CD4-positive, alpha-beta T cell (primary cell): ENCODE results near the gene LGALSL. TPM values are rescaled to one million over a fixed set of nuclear protein-coding genes. Genes with fewer than 3 reads are reported as not detected.

ENCODE experiments used
- ATAC-seq: fragments of 200-7000 bp; cut with Tn5 transposase; one replicate; pipeline ENCODE4 v1.10.0; 2022; ENCODE audit warnings: mild to moderate bottlenecking; ENCODE audit not compliant: poor library complexity
- CTCF ChIA-PET: fragments of 350-600 bp; sonication (Branson Sonifier 250); formaldehyde crosslinking; loops from one replicate; lab custom pipeline; 2021; ENCODE audit warnings: antibody characterized with exemption, inconsistent platforms; lab: Charles Lee
- POLR2A ChIA-PET: fragments of 350-600 bp; sonication (Branson Sonifier 250); formaldehyde crosslinking; loops from one replicate; lab custom pipeline; 2021; ENCODE audit warnings: antibody characterized with exemption, inconsistent platforms; lab: Charles Lee
- DNase-seq, 14 experiments: peaks; one replicate each; pipeline ENCODE4 v3.0.0-alpha.2; 2013 to 2020; ENCODE audit warnings: mixed read lengths in 2 of 14
- H3K27ac ChIP-seq, 2 donors: one replicate each; pipeline versions ENCODE4 v1.5.1 to v1.7.0; 2013; ENCODE audit warnings: low read length in 2 of 2, low read depth in 1 of 2, mild to moderate bottlenecking in 1 of 2
- H3K27me3 ChIP-seq, 2 experiments: 1 replicate in 1 of 2; 2 replicates in 1 of 2; pipeline versions ENCODE4 v1.6.1 to v1.7.0; 2013; ENCODE audit warnings: low read length in 2 of 2, control low read depth in 1 of 2, mild to moderate bottlenecking in 1 of 2, moderate library complexity in 1 of 2; ENCODE audit not compliant: insufficient read depth in 2 of 2, control insufficient read depth in 1 of 2
- H3K36me3 ChIP-seq: one replicate; pipeline ENCODE4 v1.6.1; 2013; ENCODE audit warnings: low read length, control low read depth; ENCODE audit not compliant: insufficient read depth
- H3K4me1 ChIP-seq: one replicate; pipeline ENCODE4 v1.6.1; 2013; ENCODE audit warnings: low read length, control low read depth; ENCODE audit not compliant: insufficient read depth
- H3K4me3 ChIP-seq: one replicate; pipeline ENCODE4 v1.5.1; 2013; ENCODE audit warnings: mild to moderate bottlenecking, low read length, moderate library complexity
- H3K9me3 ChIP-seq, 2 experiments: 1 replicate in 1 of 2; 2 replicates in 1 of 2; pipeline versions ENCODE4 v1.6.1 to v1.7.0; 2013; ENCODE audit warnings: low read length in 2 of 2, mild to moderate bottlenecking in 2 of 2, control low read depth in 1 of 2, moderate library complexity in 1 of 2; ENCODE audit not compliant: control insufficient read depth in 1 of 2, insufficient read depth in 1 of 2
- H3K27ac Mint-ChIP-seq: one replicate; pipeline ENCODE4 v1.8.0; 2020; ENCODE audit warnings: mixed read lengths
- H3K27me3 Mint-ChIP-seq: one replicate; pipeline ENCODE4 v1.8.0; 2021; ENCODE audit warnings: mixed read lengths
- H3K36me3 Mint-ChIP-seq: one replicate; pipeline ENCODE4 v1.8.0; 2021; ENCODE audit warnings: low read depth, mixed read lengths
- H3K4me1 Mint-ChIP-seq: one replicate; pipeline ENCODE4 v1.8.0; 2021; ENCODE audit warnings: low read depth, mixed read lengths
- H3K4me3 Mint-ChIP-seq: one replicate; pipeline ENCODE4 v1.8.0; 2020; ENCODE audit warnings: mild to moderate bottlenecking, mixed read lengths
- H3K9me3 Mint-ChIP-seq: one replicate; pipeline ENCODE4 v1.8.0; 2020; ENCODE audit warnings: mixed read lengths
- CTCF ChIP-seq: fragments of 200-600 bp; IDR thresholded peaks from one replicate; pipeline ENCODE4 v1.8.0; 2022; ENCODE audit warnings: antibody characterized with exemption, mild to moderate bottlenecking
- intact Hi-C, 2 experiments: fragments of 100-400 bp; cut with DNase I in 1 of 2; cut with micrococcal nuclease in 1 of 2; formaldehyde crosslinking; loops; one replicate each; pipeline versions ENCODE4 v1.15.1 to v1.9.0; 2023 to 2025; cut with DNase I, micrococcal nuclease
- total RNA-seq, 174 experiments: library from RNA in 2 of 174; stranded (reverse) in 2 of 174; gene quantifications; one replicate each; pipeline ENCODE4 v1.2.3 and lab custom pipeline; 2021 to 2026

Gene LGALSL
- total RNA-seq, 2 experiments from 2014 or later = 0.22 to 0.31 TPM

GRCh38 chr2:64419596-64420165 lies 34.3 kb upstream of the LGALSL start:
- no peaks in the 10 kb centered on the region for H3K9me3 Mint-ChIP-seq
- intact Hi-C loops = no loop called here

GRCh38 chr2:64420677-64421076 lies 33.3 kb upstream of the LGALSL start:
- no peaks in the 10 kb centered on the region for H3K36me3 Mint-ChIP-seq
- Histone ChIP-seq H3K27ac (no peak overlapping the region), H3K27me3 (no peaks in the 10 kb centered on the region), H3K4me1 (no peaks in the 10 kb centered on the region), H3K36me3 (no peaks in the 10 kb centered on the region), H3K4me3 (no peak overlapping the region), H3K9me3 (no peaks in the 10 kb centered on the region)
- H3K27me3 Mint-ChIP-seq = no peaks in the 10 kb centered on the region
- TF ChIP-seq CTCF = no peak
- H3K9me3 Mint-ChIP-seq = no peaks in the 10 kb centered on the region
- intact Hi-C loops = no loop called here
- ChIA-PET POLR2A (no interaction called here), CTCF (interaction anchor here (0.6 kb wide), 1 partner anchor 196 kb away, joined by 3 read pairs; no protein-coding TSS in a partner anchor)
- H3K27ac Mint-ChIP-seq = no peak overlapping the region
- no peak overlapping the region for H3K4me3 Mint-ChIP-seq
- DNase-seq = no peak
- no peak for ATAC-seq
- H3K4me1 Mint-ChIP-seq = no peaks in the 10 kb centered on the region

More at GRCh38 chr2:64419596-64420165, 34.3 kb upstream of the LGALSL start:
- no peak for ATAC-seq
- POLR2A ChIA-PET = no interaction called here
- Mint-ChIP-seq H3K4me3 (no peak overlapping the region), H3K27me3 (no peaks in the 10 kb centered on the region), H3K27ac (no peak overlapping the region), H3K4me1 (no peaks in the 10 kb centered on the region), H3K36me3 (no peaks in the 10 kb centered on the region)
- CTCF ChIA-PET = interaction anchor here (0.6 kb wide), 1 partner anchor 68 kb away, joined by 3 read pairs; no protein-coding TSS in a partner anchor
- no peaks in the 10 kb centered on the region for H3K36me3 ChIP-seq
- H3K27me3 ChIP-seq = no peaks in the 10 kb centered on the region
- H3K4me1 ChIP-seq = no peaks in the 10 kb centered on the region
- no peak overlapping the region for H3K4me3 ChIP-seq
- H3K9me3 ChIP-seq = no peaks in the 10 kb centered on the region
- TF ChIP-seq CTCF = no peak
- no peak overlapping the region for H3K27ac ChIP-seq
- no peak for DNase-seq

- Histone ChIP-seq H3K4me1 (no peaks in the 10 kb centered on the region), H3K27ac (no peak overlapping the region), H3K9me3 (no peaks in the 10 kb centered on the region), H3K4me3 (no peak overlapping the region), H3K27me3 (no peaks in the 10 kb centered on the region), H3K36me3 (no peaks in the 10 kb centered on the region)
- TF ChIP-seq CTCF = no peak
- POLR2A ChIA-PET = no interaction called here
- H3K4me3 Mint-ChIP-seq = no peak overlapping the region
- CTCF ChIA-PET = interaction anchor here (0.6 kb wide), 1 partner anchor 195 kb away, joined by 3 read pairs; no protein-coding TSS in a partner anchor
- no peaks in the 10 kb centered on the region for H3K36me3 Mint-ChIP-seq
- no peaks in the 10 kb centered on the region for H3K27me3 Mint-ChIP-seq
- intact Hi-C loops = no loop called here
- H3K4me1 Mint-ChIP-seq = no peaks in the 10 kb centered on the region
- H3K9me3 Mint-ChIP-seq = no peaks in the 10 kb centered on the region
- no peak for ATAC-seq
- no peak for DNase-seq
- H3K27ac Mint-ChIP-seq = no peak overlapping the region
Measured at GRCh38 chr2:64421201-64421600, 32.8 kb upstream of the LGALSL start.
